Measurements from ENCODE around the gene CYYR1. TPM values are rescaled to one million over a fixed set of nuclear protein-coding genes. Genes with fewer than 3 reads are reported as not detected.

The CYYR1 gene
- total RNA-seq, 1 experiment from 2014 or later: 13.6 TPM

DNA sequence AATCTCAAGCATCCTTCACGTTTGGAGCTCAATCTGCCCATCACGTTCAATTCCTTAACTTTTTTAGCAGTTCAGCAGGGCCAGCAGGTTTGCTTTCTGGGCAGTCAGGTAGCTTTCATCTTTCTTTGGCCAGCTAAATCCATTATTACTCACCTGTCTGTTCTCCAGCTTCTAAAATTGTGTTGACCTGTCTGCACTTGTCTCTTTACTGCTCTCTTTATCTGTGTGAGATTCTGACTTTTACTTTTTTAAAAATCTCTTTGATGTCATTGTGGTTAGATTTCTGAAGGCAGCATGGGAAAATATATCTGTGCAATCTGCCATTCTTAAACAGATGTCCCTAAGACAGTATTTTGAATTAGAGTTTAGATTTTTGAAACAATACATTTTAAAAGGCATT is 24.9 kb upstream of the CYYR1 start:
- Histone ChIP-seq H4K91ac (ENCODE audit: insufficient read length, low read depth, low read length) (no peak overlapping the region), H2BK5ac (ENCODE audit: insufficient read length, low read length) (no peak overlapping the region), H2BK20ac (ENCODE audit: low read depth, low read length, poor library complexity, severe bottlenecking) (no peak overlapping the region), H3K14ac (ENCODE audit: insufficient read depth, low read length) (no peak overlapping the region), H2BK15ac (ENCODE audit: low read depth, low read length) (no peak overlapping the region), H3K9ac (ENCODE audit: extremely low read depth, insufficient read length, low read length) (no peak overlapping the region), H3K79me2 (ENCODE audit: insufficient read depth, low read length) (no peaks in the 10 kb centered on the region), H3K9me3 (ENCODE audit: control insufficient read depth, low read depth, low read length) (no peaks in the 10 kb centered on the region), H3K27ac (ENCODE audit: insufficient read length, low read depth, low read length) (no peak overlapping the region), H4K5ac (ENCODE audit: insufficient read length, low read depth, low read length) (no peak overlapping the region), H3K79me1 (ENCODE audit: insufficient read depth, low read depth, low read length, poor library complexity, severe bottlenecking) (no peaks in the 10 kb centered on the region), H3K23ac (ENCODE audit: insufficient read length, low read depth, low read length) (no peak overlapping the region), H3K18ac (ENCODE audit: insufficient read length, low read depth, low read length) (no peak overlapping the region), H3K4me1 (ENCODE audit: insufficient read depth, low read length) (no peaks in the 10 kb centered on the region), H3K27me3 (ENCODE audit: insufficient read depth, low read length) (no peaks in the 10 kb centered on the region), H4K8ac (replicated peaks; ENCODE audit: insufficient read length, low read depth, low read length) (no peak overlapping the region), H2AFZ (ENCODE audit: low read length) (no peak overlapping the region), H4K20me1 (ENCODE audit: control insufficient read depth, insufficient read depth, insufficient read length) (no peaks in the 10 kb centered on the region), H3K4ac (ENCODE audit: low read depth, low read length) (no peak overlapping the region), H3K4me2 (ENCODE audit: insufficient read depth, insufficient read length, low read length) (no peak overlapping the region), H3K56ac (ENCODE audit: insufficient read length, low read depth, low read length) (no peak overlapping the region), H2BK12ac (ENCODE audit: insufficient read length, low read depth, low read length) (no peak overlapping the region), H2BK120ac (ENCODE audit: low read depth, low read length, poor library complexity, severe bottlenecking) (no peak overlapping the region), H2AK5ac (ENCODE audit: insufficient read length, low read length) (no peak overlapping the region), H3K23me2 (ENCODE audit: insufficient read length, low read depth, low read length, poor library complexity, severe bottlenecking) (no peaks in the 10 kb centered on the region), H3T11ph (ENCODE audit: low read length) (no peak overlapping the region)
- Mint-ChIP-seq H3K4me3 (no peak overlapping the region), H3K9me3 (peaks cover 0 to 2% of the 10 kb centered on the region in 2 experiments; a peak in 1 of 5 replicates), H3K27ac (no peak overlapping the region), H3K4me1 (peaks cover 0 to 3% of the 10 kb centered on the region in 2 experiments; a peak in 2 of 4 replicates), H3K27me3 (ENCODE audit: low read depth) (no peaks in the 10 kb centered on the region), H3K36me3 (ENCODE audit: insufficient read depth in 1 of 3, low read depth in 3 of 3) (no peaks in the 10 kb centered on the region; a peak in 1 of 7 replicates)
- no peak for DNase-seq
- TF ChIP-seq, protein P1, sequence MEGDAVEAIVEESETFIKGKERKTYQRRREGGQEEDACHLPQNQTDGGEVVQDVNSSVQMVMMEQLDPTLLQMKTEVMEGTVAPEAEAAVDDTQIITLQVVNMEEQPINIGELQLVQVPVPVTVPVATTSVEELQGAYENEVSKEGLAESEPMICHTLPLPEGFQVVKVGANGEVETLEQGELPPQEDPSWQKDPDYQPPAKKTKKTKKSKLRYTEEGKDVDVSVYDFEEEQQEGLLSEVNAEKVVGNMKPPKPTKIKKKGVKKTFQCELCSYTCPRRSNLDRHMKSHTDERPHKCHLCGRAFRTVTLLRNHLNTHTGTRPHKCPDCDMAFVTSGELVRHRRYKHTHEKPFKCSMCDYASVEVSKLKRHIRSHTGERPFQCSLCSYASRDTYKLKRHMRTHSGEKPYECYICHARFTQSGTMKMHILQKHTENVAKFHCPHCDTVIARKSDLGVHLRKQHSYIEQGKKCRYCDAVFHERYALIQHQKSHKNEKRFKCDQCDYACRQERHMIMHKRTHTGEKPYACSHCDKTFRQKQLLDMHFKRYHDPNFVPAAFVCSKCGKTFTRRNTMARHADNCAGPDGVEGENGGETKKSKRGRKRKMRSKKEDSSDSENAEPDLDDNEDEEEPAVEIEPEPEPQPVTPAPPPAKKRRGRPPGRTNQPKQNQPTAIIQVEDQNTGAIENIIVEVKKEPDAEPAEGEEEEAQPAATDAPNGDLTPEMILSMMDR (conservative IDR thresholded peaks at IDR 0.05): no peak
- WGBS (ENCODE audit: extremely low coverage, insufficient read length, low lambda C conversion rate): no CpG with 5 or more reads among the region's 2 CpGs
